Measurements from ENCODE around the gene RNF31.
A peak's percentile ranks its signal among the peaks of the same experiment; 100 is the strongest.
"Not testable (repeated sequence)": the region's sequence is repeated elsewhere in the genome, so short reads cannot be mapped to it uniquely, and the experiment has no call there.

The RNF31 gene

GRCh38 chr14:24103451-24103850, 43.8 kb upstream of the RNF31 start:
- DNase-seq (ENCODE audit: insufficient read length, low spot score), result no peak
- FAIRE-seq, result no peak
- no peak for TF ChIP-seq CTCF (IDR thresholded peaks at IDR 0.05; ENCODE audit: insufficient read depth, missing control alignments)

GRCh38 chr14:24105609-24106239, 41.6 kb upstream of the RNF31 start:
- not testable (repeated sequence) for FAIRE-seq; DNase-seq (ENCODE audit: insufficient read length, low spot score)

GRCh38 chr14:24106672-24107271, 40.5 kb upstream of the RNF31 start:
- FAIRE-seq, result no peak
- DNase-seq (ENCODE audit: insufficient read length, low spot score), result no peak
- no peak for TF ChIP-seq CTCF (IDR thresholded peaks at IDR 0.05; ENCODE audit: insufficient read depth, missing control alignments)

GRCh38 chr14:24108336-24108874, 38.9 kb upstream of the RNF31 start:
- FAIRE-seq (peak; percentile 21), DNase-seq (ENCODE audit: insufficient read length, low spot score) (no peak)
- TF ChIP-seq CTCF (IDR thresholded peaks at IDR 0.05; ENCODE audit: insufficient read depth, missing control alignments), result no peak

GRCh38 chr14:24110060-24110459, 37.2 kb upstream of the RNF31 start:
- DNase-seq (ENCODE audit: insufficient read length, low spot score) (no peak), FAIRE-seq (no peak)
- no peak for TF ChIP-seq CTCF (IDR thresholded peaks at IDR 0.05; ENCODE audit: insufficient read depth, missing control alignments)

- no peak for DNase-seq (ENCODE audit: insufficient read length, low spot score)
- no peak for FAIRE-seq
Measured at GRCh38 chr14:24110523-24110922, 36.8 kb upstream of the RNF31 start.

GRCh38 chr14:24113379-24113800, 33.9 kb upstream of the RNF31 start:
- FAIRE-seq, result no peak
- DNase-seq (ENCODE audit: insufficient read length, low spot score), result no peak
- no peak for TF ChIP-seq CTCF (IDR thresholded peaks at IDR 0.05; ENCODE audit: insufficient read depth, missing control alignments)

More at GRCh38 chr14:24110523-24110922, 36.8 kb upstream of the RNF31 start:
- no peak for TF ChIP-seq CTCF (IDR thresholded peaks at IDR 0.05; ENCODE audit: insufficient read depth, missing control alignments)
